ENCODE measurements around the gene HEATR1. TPM values are rescaled to one million over a fixed set of nuclear protein-coding genes. Genes with fewer than 3 reads are reported as not detected.
"Not testable (repeated sequence)": the region's sequence is repeated elsewhere in the genome, so short reads cannot be mapped to it uniquely, and the experiment has no call there.

HEATR1 gene
- total RNA-seq, 4 donors from 2014 or later = 21.1 to 43.4 (median 32.6) TPM

DNA sequence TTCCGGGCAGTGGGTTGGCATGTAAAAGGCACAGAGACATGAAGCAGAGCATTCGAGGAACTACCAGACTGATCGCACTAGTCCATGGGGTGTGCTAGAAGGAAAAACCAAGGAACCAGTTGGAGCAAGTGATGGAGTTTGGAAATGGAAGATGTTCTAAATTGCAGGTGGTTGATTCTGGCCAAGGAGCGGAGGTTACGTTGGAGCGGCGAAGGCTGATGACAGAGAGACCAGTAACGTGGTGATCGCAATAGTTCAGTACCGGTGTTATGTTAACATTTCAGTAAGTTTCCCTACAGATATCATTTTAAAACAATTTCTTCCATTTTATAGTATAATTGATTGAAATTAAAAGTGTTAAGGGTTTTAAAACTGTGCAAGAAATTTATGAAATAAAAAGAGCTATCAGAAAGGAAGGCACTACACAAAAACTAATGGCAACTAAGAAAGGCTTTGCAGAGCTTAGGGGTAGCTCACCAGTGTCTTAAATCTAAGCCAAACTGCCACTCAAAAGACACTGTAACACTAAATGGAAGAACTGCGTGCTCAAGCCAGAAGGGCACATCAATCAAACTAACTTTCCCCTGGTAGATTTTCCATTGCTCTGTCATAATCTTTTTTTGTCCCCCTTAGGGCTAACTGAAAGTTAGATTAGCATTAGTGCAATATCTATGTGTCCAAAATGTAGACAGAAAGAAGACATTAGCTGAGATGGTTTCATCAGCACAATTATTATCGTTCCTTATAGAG lies 11.3 kb upstream of the HEATR1 start:
- no peak for DNase-seq (ENCODE audit: low spot score in 2 of 2)
- Histone ChIP-seq H3K4me3 (no peak overlapping the region), H3K36me3 (no peaks in the 10 kb centered on the region), H3K27ac (no peak overlapping the region), H3K27me3 (peaks cover 15% of the 10 kb centered on the region), H3K9me3 (no peaks in the 10 kb centered on the region), H3K4me1 (no peaks in the 10 kb centered on the region)
- 86% methylated on average over 12 of the region's 12 CpGs for WGBS
- TF ChIP-seq POLR2AphosphoS5 (IDR thresholded peaks at IDR 0.05) (no peak), CTCF (IDR thresholded peaks at IDR 0.05) (no peak), POLR2A (IDR thresholded peaks at IDR 0.05) (no peak), EP300 (IDR thresholded peaks at IDR 0.05) (no peak)

- H3K36me3 ChIP-seq = no peaks in the 10 kb centered on the region
- WGBS = 92% methylated on average over 1 of the region's 1 CpG
- H3K4me3 ChIP-seq = no peak overlapping the region
- H3K4me1 ChIP-seq = no peaks in the 10 kb centered on the region
- peaks cover 5% of the 10 kb centered on the region for H3K27me3 ChIP-seq
- no peak for DNase-seq (ENCODE audit: low spot score in 2 of 2)
- H3K27ac ChIP-seq = no peak overlapping the region
- no peaks in the 10 kb centered on the region for H3K9me3 ChIP-seq
- no peak for TF ChIP-seq POLR2A (IDR thresholded peaks at IDR 0.05)
- no peak for TF ChIP-seq EP300 (IDR thresholded peaks at IDR 0.05)
- no peak for TF ChIP-seq CTCF (IDR thresholded peaks at IDR 0.05)
- no peak for TF ChIP-seq POLR2AphosphoS5 (IDR thresholded peaks at IDR 0.05)
Measured at GRCh38 chr1:236612349-236612748, 8.0 kb upstream of the HEATR1 start.

DNA sequence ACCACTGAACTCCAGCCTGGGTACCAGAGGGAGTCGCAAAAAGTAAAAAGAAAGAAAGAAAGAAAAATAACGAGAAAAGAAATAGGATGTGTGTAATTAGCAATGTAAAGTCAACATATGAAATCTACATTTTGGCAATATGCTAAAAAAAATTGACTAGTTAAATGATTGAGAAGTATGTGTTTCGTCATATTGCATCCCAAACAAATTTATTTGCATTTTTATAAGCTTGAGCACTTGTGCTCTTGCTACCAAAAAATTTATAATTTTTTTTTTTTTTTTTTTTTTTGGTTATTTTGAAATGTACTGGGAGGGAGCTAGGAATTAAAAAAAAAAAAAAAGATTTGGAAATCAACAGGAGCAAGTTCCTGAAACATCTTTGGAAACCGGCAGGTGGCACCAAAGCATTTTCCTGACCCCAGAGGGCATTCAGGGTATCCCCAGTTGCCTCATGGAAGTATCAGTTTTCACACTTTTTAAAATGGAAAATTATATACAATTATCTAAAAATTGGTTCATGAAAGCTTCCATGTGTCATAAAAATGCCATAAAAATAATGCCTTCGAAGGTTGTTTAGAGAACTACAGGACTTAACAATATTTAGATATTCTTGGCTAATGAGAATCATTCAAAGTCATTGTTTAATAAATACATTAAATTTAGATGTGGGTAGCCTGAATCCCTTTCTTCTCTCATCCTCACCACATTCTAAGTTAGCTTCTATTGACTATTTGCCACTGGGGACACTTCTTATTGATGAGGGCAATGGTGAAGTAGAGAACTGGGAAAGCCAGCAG lies 4.8 kb upstream of the HEATR1 start:
- H3K4me1 ChIP-seq = peaks cover 4% of the 10 kb centered on the region
- H3K9me3 ChIP-seq = no peaks in the 10 kb centered on the region
- H3K27ac ChIP-seq = no peak overlapping the region
- peaks cover 5% of the 10 kb centered on the region for H3K27me3 ChIP-seq
- no peak overlapping the region for H3K4me3 ChIP-seq
- no peak for DNase-seq (ENCODE audit: low spot score in 2 of 2)
- no peaks in the 10 kb centered on the region for H3K36me3 ChIP-seq
- TF ChIP-seq POLR2A (IDR thresholded peaks at IDR 0.05) (no peak), CTCF (IDR thresholded peaks at IDR 0.05) (peak in 1 of 2 donors; percentile 44)
- 20% methylated on average over 5 of the region's 5 CpGs for WGBS

- H3K36me3 ChIP-seq; H3K4me3 ChIP-seq; H3K27me3 ChIP-seq; H3K27ac ChIP-seq; H3K9me3 ChIP-seq; DNase-seq (ENCODE audit: low spot score in 2 of 2): not testable (repeated sequence)
- WGBS = 97% methylated on average over 10 of the region's 10 CpGs
- H3K4me1 ChIP-seq = peaks cover 15% of the 10 kb centered on the region
Measured at GRCh38 chr1:236607597-236607996, 3.3 kb upstream of the HEATR1 start.

GRCh38 chr1:236604905-236605806 lies 840 bp upstream of the HEATR1 start:
- peaks cover 21% of the 10 kb centered on the region for H3K36me3 ChIP-seq
- 64% methylated on average over 34 of the region's 34 CpGs for WGBS
- DNase-seq (ENCODE audit: low spot score in 2 of 2) = no peak
- H3K4me1 ChIP-seq = peaks cover 15% of the 10 kb centered on the region
- H3K9me3 ChIP-seq = no peaks in the 10 kb centered on the region
- H3K4me3 ChIP-seq = peak overlapping the region; percentile 80
- H3K27me3 ChIP-seq = no peaks in the 10 kb centered on the region
- TF ChIP-seq POLR2AphosphoS5 (IDR thresholded peaks at IDR 0.05) (no peak), CTCF (IDR thresholded peaks at IDR 0.05) (no peak), POLR2A (IDR thresholded peaks at IDR 0.05) (no peak), EP300 (IDR thresholded peaks at IDR 0.05) (no peak)
- peak overlapping the region; percentile 56 for H3K27ac ChIP-seq

Measured in suprapubic skin (tissue), 4 donors.